Epithelial cell of proximal tubule (primary cell): ENCODE measurements around the gene KCNF1. TPM values are rescaled to one million over a fixed set of nuclear protein-coding genes. Genes with fewer than 3 reads are reported as not detected.
A peak's percentile ranks its signal among the peaks of the same experiment; 100 is the strongest.

Experiments used
- DNase-seq: peaks from one replicate; pipeline ENCODE4 v3.0.0-alpha.2; 2011; ENCODE audit warnings: low read depth
- H3K4me3 ChIP-seq: 2 replicates; pipeline ENCODE4 v1.5.1; 2011; ENCODE audit warnings: low read depth, mild to moderate bottlenecking, low read length
- total RNA-seq: library from RNA; depleted of rRNA; stranded (reverse); fragments of >200 nt; gene quantifications from 2 replicates; pipeline ENCODE4 v1.2.3, GENCODE V29; 2015
- TF ChIP-seq, protein P1 (sequence below): conservative IDR thresholded peaks from 2 replicates; pipeline ENCODE4 v1.5.1; 2012; ENCODE audit warnings: low read depth, mild to moderate bottlenecking, low read length

KCNF1 gene
- total RNA-seq, 1 donor from 2014 or later = 1.3 TPM

GRCh38 chr2:10879624-10880585 is 31.8 kb upstream of the KCNF1 start:
- no peak for DNase-seq
- TF ChIP-seq, protein P1, sequence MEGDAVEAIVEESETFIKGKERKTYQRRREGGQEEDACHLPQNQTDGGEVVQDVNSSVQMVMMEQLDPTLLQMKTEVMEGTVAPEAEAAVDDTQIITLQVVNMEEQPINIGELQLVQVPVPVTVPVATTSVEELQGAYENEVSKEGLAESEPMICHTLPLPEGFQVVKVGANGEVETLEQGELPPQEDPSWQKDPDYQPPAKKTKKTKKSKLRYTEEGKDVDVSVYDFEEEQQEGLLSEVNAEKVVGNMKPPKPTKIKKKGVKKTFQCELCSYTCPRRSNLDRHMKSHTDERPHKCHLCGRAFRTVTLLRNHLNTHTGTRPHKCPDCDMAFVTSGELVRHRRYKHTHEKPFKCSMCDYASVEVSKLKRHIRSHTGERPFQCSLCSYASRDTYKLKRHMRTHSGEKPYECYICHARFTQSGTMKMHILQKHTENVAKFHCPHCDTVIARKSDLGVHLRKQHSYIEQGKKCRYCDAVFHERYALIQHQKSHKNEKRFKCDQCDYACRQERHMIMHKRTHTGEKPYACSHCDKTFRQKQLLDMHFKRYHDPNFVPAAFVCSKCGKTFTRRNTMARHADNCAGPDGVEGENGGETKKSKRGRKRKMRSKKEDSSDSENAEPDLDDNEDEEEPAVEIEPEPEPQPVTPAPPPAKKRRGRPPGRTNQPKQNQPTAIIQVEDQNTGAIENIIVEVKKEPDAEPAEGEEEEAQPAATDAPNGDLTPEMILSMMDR = no peak

GRCh38 chr2:10880586-10881321 is 31.0 kb upstream of the KCNF1 start:
- no peak overlapping the region for H3K4me3 ChIP-seq
- DNase-seq = no peak
- TF ChIP-seq, protein P1 = no peak

More at GRCh38 chr2:10879624-10880585, 31.8 kb upstream of the KCNF1 start:
- H3K4me3 ChIP-seq = no peak overlapping the region

DNA sequence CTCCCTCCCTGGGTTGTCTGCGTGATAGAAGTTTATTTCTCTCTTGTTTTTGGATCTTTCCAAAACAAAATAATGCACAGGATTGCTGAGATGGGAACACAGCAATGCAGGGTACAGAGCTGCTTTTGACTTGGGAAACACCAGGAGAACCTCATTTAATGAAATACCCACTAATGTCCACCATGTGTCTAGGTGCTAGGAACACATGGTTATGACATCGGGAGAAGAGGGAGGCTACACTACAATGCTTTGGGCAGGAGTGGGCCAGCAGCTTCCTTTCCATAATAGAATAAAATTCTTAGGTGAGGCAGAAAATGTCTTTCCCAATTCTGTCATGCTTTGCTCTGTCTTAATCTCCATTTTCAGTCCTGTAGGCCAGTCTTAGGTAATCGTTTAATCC is 29.2 kb upstream of the KCNF1 start:
- no peak for DNase-seq
- TF ChIP-seq, protein P1 = no peak
- H3K4me3 ChIP-seq = no peak overlapping the region

DNA sequence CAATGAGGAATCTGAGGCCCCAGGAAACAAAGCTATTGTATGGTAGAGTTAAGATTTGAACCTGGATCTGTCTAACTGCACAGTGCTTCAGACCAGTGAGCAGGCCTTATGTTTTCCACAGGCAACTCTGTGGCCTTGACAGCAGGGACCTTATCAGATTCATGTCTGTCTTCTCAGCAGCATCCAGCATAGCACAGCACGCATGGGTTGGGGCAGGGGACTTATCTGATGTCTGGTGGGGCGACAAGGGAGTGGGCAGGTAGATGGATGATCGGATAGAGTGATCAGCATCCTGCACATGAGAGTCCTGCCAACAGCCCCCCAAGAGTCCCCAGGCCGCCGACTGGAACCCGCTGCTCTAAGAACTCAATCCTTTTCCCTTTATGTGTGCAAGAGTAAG is 28.7 kb upstream of the KCNF1 start:
- no peak overlapping the region for H3K4me3 ChIP-seq
- no peak for DNase-seq
- TF ChIP-seq, protein P1 = no peak

- peak; percentile 23 for DNase-seq
- TF ChIP-seq, protein P1 = no peak
- H3K4me3 ChIP-seq = no peak overlapping the region
These were observed 27.8 kb upstream of the KCNF1 start for GRCh38 chr2:10883801-10884478.

- TF ChIP-seq, protein P1 = no peak
- no peak for DNase-seq
These were observed 27.2 kb upstream of the KCNF1 start for GRCh38 chr2:10884574-10884975.

More at GRCh38 chr2:10884574-10884975, 27.2 kb upstream of the KCNF1 start:
- no peak overlapping the region for H3K4me3 ChIP-seq
